Cerebellar nuclear complex (tissue), 1 donor: ENCODE measurements around the gene THAP12.

ENCODE experiments used
- DNase-seq, 2 experiments: peaks; one replicate each; lab custom pipeline; 2025; lab: John Stamatoyannopoulos, UW

The THAP12 gene

GRCh38 chr11:76380159-76380976 lies 564 bp downstream of the THAP12 start:
- DNase-seq: no peak

DNA sequence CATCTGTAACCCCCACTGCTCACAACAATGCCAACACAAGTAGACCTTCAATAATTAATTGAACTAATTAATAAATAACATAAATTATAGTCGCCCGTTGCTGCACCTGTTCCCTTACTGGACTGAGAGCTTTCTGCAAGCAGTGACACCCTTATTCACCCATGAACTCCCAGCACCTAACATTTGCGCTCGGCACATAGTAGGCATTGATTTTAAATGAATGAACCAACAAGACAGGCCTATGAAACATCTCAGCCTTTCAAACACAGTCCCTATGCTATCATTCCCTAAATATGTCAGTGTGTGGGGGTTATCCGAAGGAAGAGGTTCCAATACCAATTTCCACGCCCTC lies 1.1 kb downstream of the THAP12 start:
- no peak for DNase-seq

GRCh38 chr11:76376746-76377558 lies 4.0 kb downstream of the THAP12 start:
- DNase-seq: no peak

DNA sequence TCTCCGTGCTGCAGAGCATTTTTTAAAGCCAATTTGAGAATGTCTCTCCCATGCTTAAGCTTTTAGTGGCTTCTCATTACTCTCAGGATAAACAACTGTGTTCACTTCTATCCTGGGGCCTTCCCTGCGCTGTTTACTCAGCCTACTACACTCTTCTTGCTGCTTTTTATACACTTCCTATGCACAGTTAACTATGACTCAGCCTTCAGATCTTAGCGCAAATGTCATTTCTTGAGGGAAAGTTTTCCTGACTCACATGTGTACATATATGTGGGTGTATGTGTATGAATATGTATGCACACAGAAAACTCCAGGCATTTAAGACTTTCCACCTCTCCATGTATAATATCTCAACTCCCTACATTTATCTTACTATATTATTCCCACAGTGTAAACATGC lies 9.8 kb downstream of the THAP12 start:
- DNase-seq: no peak

GRCh38 chr11:76369406-76369805 lies 11.5 kb downstream of the THAP12 start:
- no peak for DNase-seq

GRCh38 chr11:76368490-76368889 lies 12.4 kb downstream of the THAP12 start:
- no peak for DNase-seq

GRCh38 chr11:76365038-76365679 lies 15.8 kb downstream of the THAP12 start:
- no peak for DNase-seq

DNA sequence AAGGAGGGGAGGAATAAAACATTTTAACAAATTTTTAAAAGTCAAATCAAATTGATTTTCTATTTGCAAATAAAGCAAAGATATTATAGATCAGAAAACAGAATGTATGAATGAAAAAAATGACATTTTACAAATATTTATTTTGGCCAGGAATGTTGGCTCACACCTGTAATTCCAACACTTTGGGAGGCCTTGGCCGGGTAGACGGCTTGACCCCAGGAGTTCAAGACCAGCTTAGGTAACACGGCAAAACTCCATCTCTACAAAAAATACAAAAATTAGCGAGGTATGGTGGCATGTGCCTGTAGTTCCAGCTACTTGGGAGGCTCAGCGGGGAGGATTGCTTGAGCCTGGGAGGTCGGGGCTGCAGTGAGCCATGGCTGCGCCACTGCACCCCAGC lies 18.2 kb downstream of the THAP12 start:
- DNase-seq: no peak

DNA sequence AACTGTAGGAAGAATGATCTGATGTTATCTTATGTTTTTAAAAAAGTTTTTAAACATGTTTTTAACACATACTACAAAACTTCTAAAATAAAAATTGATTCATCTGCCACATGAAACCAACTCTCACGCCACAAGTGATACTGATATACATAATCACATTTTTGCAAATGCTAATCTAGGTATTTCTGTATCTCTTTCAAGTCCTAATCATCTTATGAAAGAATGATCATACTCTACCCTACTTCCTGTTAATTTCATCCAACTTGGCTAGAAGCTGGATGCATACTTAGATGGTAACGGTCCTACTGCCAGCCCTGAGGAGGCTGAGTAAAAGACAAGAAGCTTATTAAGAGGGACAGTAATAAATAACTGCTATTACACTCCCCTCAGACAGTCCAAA lies 19.2 kb downstream of the THAP12 start:
- no peak for DNase-seq

GRCh38 chr11:76361374-76361773 lies 19.6 kb downstream of the THAP12 start:
- no peak for DNase-seq

DNA sequence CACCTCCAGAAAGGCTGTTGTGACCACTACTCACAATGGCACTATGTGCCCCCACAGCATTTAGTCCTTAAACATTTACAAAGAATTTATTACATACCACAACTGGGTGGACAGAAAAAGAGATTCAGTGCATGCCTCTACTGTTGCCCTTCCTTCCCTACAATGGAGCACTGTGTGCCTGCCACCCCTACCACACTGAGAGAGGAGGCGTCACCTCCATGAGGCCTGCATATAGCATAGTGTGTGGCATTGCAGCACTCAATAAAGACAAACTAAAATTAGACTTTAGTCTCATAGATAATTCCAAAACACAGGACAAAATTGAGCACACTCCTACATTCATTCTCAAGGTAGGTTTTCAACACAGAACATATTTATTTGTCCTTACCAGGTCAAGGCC lies 25.8 kb downstream of the THAP12 start:
- no peak for DNase-seq

DNA sequence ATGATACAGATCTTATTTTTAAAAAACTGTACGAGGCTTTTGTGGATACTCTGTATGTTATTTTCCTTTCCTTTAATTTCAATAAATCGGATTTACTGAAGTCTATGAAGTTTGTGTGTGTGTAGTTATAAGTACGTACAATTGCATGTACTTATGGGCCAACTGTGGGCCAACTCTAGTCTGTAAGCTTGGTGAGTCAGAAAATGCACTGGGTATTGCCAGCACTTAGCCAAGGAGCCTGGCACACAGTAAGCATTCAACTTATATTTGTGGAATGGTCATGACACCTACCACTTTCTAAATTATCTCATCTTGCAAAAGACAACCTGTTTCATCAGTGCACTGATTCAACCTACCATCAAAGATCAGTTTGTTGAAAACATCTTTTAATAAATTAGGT lies 32.6 kb downstream of the THAP12 start:
- DNase-seq: no peak

- DNase-seq: no peak
Observed at GRCh38 chr11:76347466-76347865, 33.5 kb downstream of the THAP12 start.

DNA sequence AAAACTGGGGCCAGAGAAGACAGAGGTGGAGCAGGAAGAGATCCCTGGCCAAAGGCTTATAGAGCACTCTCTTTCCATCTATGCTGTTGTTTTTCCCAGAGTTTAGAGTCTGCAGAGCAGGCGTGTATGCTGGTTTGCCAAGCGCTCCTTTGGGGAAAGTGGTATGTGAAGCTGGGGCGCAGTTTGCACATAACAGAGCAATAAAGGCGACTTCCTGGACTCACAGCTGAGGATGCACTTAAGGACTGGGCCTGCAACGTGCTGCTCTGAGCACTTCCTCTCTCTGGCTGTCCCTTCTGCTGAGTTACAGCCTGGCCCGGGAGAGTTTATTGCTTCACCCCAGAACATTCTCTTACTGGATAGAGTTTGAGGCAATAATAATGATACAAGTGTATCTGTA lies 41.7 kb downstream of the THAP12 start:
- DNase-seq: no peak

DNA sequence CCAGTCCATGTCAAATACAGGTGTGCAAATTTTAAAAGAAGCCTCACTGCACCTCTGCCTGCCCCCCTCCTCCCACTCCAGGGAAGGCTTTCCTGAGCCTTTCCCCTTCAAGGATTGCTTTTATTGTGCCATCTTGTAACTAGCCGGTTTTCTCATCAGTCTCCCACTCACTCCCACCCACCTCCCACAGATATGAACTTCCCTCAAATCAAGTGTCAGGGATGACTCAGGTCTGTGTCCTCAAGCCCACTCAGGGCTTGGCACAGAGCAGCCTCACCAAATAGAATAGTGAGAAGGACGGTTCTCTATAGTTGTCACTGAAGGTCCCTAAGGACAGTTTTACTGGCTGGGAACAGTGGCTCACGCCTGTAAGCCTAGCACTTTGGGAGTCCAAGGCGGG lies 43.0 kb downstream of the THAP12 start:
- DNase-seq: no peak

- no peak for DNase-seq
Observed at GRCh38 chr11:76337469-76337868, 43.5 kb downstream of the THAP12 start.

DNA sequence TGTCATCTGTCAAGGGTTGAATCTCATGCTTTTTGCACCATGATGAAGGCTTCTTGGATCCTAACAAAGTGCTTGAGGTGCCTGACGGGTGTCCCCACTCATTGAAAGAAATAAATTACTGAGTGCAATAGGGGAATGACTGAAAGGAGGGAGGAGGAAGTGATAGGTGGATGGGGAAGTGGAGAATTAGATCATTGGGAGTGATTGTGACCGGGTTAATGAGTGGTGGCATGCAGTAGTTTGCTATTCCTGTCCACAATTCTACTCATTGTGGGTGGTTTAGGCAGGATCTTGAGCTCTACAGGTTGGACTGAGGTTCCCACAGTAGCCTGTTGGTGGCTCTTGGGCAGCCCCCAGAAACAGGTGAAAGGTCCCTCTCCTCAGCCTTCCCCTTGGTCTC lies 44.3 kb downstream of the THAP12 start:
- no peak for DNase-seq

DNA sequence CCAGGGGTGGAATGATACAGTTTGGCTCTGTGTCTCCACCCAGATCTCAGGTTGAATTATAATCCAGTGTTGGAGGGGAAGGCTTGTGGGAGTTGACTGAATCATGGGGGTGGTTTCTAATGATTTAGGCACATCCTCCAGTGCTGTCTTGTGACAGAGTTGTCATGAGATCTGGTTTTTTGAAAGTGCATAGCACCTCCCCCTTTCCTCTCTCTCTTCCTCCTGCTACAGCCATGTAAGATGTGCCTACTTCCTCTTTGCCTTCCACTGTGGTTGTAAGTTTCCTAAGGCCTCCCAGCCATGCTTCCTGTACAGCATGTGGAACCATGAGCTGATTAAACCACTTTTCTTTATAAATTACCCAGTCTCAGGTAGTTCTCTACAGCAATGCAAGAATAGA lies 45.1 kb downstream of the THAP12 start:
- DNase-seq: no peak

DNA sequence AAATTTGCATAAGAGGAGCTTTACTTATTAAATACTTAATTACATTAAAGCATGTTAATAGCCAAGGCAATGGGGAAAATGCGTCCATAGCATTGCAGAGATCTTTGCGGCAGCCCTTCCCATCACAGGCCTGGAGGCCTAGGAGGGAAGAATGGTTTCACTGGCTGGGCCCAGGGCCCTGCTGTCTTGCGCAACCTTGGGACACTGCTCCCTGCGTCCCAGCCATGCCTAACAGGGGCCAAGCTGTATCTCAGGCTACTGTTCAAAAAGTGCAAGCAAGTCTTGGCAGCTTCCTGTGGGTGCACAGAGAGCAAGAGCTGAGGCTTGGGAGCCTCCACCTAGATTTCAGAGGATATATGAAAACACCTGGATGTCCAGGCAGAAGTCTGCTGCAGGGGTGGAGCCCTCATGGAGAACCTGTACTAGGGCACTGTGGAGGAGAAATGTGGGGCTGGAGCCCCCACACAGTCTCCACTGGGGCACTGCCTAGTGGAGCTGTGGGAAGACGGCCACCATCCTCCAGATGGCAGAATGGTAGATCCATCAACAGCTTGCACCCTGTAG lies 46.0 kb downstream of the THAP12 start:
- no peak for DNase-seq

DNA sequence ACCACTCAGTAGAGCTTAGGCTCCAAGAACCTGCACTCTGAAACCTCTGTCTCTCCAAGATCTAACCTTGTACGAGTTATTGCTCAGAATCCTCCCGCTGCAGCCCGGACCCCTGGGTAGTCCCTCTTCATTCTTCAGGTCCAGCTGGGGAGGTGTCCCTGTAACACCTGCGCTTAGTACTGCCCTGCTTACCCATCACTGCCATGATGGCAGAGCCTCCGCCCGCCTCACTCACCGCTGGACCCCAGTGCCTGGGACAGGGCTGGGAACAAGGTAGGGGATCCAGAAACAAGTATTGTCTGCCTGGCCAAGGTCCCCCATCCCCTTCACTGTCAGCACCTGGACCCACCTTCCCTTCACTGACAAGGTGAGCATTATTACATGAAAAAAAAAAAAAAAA lies 50.3 kb downstream of the THAP12 start:
- no peak for DNase-seq

DNA sequence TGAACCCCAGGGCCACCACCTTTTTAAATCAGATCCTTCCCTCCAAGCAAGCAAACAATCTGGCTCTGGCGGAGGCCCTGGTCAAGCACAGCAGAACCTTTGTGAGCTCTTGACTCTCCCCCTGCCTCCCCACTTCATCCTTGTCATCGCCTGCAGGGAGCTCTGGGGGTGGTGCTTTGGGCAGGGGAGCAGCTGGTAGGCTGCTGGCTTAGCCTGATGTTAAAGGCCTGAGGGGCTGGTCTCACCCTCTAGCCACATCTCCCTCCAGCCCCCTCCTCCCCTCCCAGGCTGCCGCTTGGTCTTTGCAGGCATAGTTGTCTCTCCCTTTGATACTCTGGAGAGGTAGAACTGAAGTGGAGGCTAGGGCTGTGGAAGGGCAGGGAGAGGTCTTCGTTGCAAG lies 50.9 kb downstream of the THAP12 start:
- DNase-seq: no peak

- no peak for DNase-seq
Observed at GRCh38 chr11:76329084-76329648, 51.8 kb downstream of the THAP12 start.
